Activated naive CD8-positive, alpha-beta T cell treated with anti-CD3 and anti-CD28 coated beads for 36 hours (primary cell): ENCODE data around the gene CHRDL2. TPM values are rescaled to one million over a fixed set of nuclear protein-coding genes. Genes with fewer than 3 reads are reported as not detected.

Experiments
- DNase-seq: peaks from one replicate; pipeline ENCODE4 v3.0.0; 2021
- H3K27ac Mint-ChIP-seq: one replicate; pipeline ENCODE4 v1.8.0; 2022; ENCODE audit warnings: mild to moderate bottlenecking, moderate library complexity, mixed read lengths
- H3K27me3 Mint-ChIP-seq: one replicate; pipeline ENCODE4 v1.8.0; 2022; ENCODE audit warnings: mild to moderate bottlenecking, mixed read lengths
- H3K36me3 Mint-ChIP-seq: one replicate; pipeline ENCODE4 v1.8.0; 2021; ENCODE audit warnings: mild to moderate bottlenecking, mixed read lengths
- H3K4me1 Mint-ChIP-seq: one replicate; pipeline ENCODE4 v1.8.0; 2021; ENCODE audit warnings: mixed read lengths
- H3K4me3 Mint-ChIP-seq: one replicate; pipeline ENCODE4 v1.8.0; 2022; ENCODE audit warnings: mild to moderate bottlenecking, moderate library complexity, mixed read lengths
- H3K9me3 Mint-ChIP-seq: one replicate; pipeline ENCODE4 v1.8.0; 2022; ENCODE audit warnings: mixed read lengths
- total RNA-seq, 2 experiments: library from RNA; stranded (reverse); gene quantifications; one replicate each; pipeline ENCODE4 v1.2.3, GENCODE V29; 2021

Gene CHRDL2
- total RNA-seq, 2 experiments from 2014 or later: not detected

DNA sequence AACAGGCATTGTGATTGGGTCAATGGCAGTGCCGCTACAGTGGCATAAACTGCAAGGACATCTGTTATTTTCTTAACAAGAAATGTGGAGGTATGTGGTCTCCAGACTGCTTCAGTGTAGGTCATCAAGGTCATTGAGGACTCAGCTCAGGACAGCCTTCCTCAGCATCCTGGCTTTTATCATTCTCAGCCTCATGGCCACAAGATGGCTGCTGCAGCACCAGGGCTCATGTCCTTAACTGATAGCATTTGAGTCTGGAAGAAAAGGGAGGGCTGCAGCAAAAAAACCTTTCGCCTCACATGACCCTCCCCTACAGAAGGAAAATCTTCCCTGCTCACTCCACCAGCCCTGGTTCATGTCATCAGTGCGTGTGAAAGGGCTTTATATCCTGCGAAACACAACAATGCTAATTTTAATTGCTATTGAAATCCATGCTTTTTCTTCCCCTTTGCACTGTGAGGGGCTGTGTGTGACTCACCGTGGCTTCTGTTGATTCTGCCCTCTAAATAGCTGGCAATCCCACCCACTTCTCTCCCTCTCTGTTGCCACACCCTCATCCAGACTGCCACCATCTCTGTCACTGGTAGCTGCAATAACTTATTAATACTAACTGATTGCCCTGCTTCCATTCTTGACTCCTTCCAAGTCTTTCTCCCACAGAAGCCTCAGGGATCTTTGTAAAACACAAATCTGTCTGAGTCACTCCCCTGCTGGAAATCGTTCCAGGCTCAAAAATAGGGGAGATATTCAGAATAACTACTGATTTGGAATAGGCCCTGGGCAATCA lies 43.8 kb downstream of the CHRDL2 start:
- no peaks in the 10 kb centered on the region for H3K9me3 Mint-ChIP-seq
- no peak overlapping the region for H3K4me3 Mint-ChIP-seq
- no peaks in the 10 kb centered on the region for H3K4me1 Mint-ChIP-seq
- DNase-seq: no peak
- H3K27me3 Mint-ChIP-seq: peaks cover 24% of the 10 kb centered on the region
- no peaks in the 10 kb centered on the region for H3K36me3 Mint-ChIP-seq
- H3K27ac Mint-ChIP-seq: no peak overlapping the region

DNA sequence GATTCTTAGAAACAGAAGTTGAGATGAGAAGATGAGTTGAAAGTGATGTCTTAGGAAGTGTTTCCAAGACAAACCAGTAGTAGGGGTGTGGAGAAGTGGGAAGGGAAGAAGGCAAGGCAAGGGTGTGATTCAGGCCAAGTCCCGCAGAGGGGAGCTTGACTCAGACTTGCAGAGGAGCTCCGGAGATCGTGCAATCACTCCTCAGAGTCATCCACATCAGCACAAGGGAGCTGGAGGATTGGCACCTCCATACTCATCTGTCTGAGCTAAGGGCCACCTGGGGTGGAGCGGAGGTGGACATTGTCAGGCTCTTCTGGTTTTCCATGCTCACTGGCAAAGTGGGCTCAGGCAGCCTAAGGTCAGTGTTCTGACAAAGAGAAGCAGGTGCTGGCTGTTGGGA lies 44.4 kb downstream of the CHRDL2 start:
- no peak for DNase-seq
- Mint-ChIP-seq H3K36me3 (no peaks in the 10 kb centered on the region), H3K9me3 (no peaks in the 10 kb centered on the region), H3K4me1 (no peaks in the 10 kb centered on the region), H3K27ac (no peak overlapping the region), H3K27me3 (peaks cover 29% of the 10 kb centered on the region), H3K4me3 (no peak overlapping the region)

DNA sequence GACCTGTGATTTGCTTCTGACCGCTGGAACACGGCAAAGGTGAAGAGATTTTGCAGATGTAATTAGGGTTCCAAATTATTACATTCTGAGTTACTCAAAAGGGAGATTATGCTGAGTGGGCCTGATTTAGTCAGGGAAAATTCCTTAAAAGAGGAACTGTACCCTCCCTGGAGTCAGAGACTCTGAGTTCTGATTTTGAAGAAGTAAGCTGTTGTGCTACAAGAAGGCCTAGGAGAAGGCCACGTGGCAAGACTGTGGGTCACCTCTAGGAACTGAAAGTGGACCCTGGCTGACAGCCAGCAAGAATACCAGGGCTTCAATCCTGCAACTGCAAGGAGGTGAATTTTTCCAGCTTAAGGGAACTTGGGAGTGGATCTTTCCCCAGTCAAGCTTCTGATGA lies 45.3 kb downstream of the CHRDL2 start:
- Mint-ChIP-seq H3K9me3 (no peaks in the 10 kb centered on the region), H3K27me3 (peaks cover 32% of the 10 kb centered on the region), H3K36me3 (no peaks in the 10 kb centered on the region), H3K4me3 (no peak overlapping the region), H3K4me1 (no peaks in the 10 kb centered on the region), H3K27ac (no peak overlapping the region)
- no peak for DNase-seq

GRCh38 chr11:74685338-74685737 lies 45.9 kb downstream of the CHRDL2 start:
- Mint-ChIP-seq H3K4me1 (no peaks in the 10 kb centered on the region), H3K27me3 (peaks cover 32% of the 10 kb centered on the region), H3K9me3 (no peaks in the 10 kb centered on the region), H3K27ac (no peak overlapping the region), H3K4me3 (no peak overlapping the region), H3K36me3 (no peaks in the 10 kb centered on the region)
- DNase-seq: no peak

DNA sequence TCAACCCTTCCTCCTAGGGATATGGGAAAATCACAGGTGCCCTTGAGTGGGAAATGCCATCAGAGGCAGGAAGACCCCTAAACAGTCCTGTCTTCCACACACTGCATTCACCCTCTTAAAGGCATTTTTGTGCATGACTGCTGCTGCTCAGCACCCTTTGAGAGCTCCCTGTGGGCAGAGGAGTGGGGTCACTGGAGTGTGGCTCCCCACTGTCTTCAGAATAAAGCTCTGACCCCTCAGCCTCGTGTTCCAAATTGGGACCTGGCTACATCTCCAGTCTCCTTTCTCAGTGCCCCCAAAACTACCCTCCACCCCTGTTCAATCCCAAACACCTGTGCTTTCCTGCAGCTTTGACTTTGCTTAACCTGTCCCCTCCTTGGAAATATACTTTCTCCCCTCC lies 46.6 kb downstream of the CHRDL2 start:
- Mint-ChIP-seq H3K27ac (no peak overlapping the region), H3K27me3 (peaks cover 32% of the 10 kb centered on the region), H3K9me3 (no peaks in the 10 kb centered on the region), H3K4me3 (no peak overlapping the region), H3K4me1 (no peaks in the 10 kb centered on the region), H3K36me3 (no peaks in the 10 kb centered on the region)
- no peak for DNase-seq

GRCh38 chr11:74683941-74684481 lies 47.2 kb downstream of the CHRDL2 start:
- H3K27ac Mint-ChIP-seq: no peak overlapping the region
- H3K9me3 Mint-ChIP-seq: no peaks in the 10 kb centered on the region
- H3K27me3 Mint-ChIP-seq: peaks cover 32% of the 10 kb centered on the region
- H3K4me3 Mint-ChIP-seq: no peak overlapping the region
- H3K4me1 Mint-ChIP-seq: no peaks in the 10 kb centered on the region
- no peaks in the 10 kb centered on the region for H3K36me3 Mint-ChIP-seq
- no peak for DNase-seq

- Mint-ChIP-seq H3K27me3 (peaks cover 32% of the 10 kb centered on the region), H3K4me3 (no peak overlapping the region), H3K27ac (no peak overlapping the region), H3K4me1 (no peaks in the 10 kb centered on the region), H3K9me3 (no peaks in the 10 kb centered on the region), H3K36me3 (no peaks in the 10 kb centered on the region)
- no peak for DNase-seq
Observed at GRCh38 chr11:74683279-74683871, 47.9 kb downstream of the CHRDL2 start.

GRCh38 chr11:74682731-74683278 lies 48.4 kb downstream of the CHRDL2 start:
- Mint-ChIP-seq H3K27ac (no peak overlapping the region), H3K27me3 (peaks cover 32% of the 10 kb centered on the region), H3K4me1 (no peaks in the 10 kb centered on the region), H3K9me3 (no peaks in the 10 kb centered on the region), H3K36me3 (no peaks in the 10 kb centered on the region), H3K4me3 (no peak overlapping the region)
- DNase-seq: no peak

DNA sequence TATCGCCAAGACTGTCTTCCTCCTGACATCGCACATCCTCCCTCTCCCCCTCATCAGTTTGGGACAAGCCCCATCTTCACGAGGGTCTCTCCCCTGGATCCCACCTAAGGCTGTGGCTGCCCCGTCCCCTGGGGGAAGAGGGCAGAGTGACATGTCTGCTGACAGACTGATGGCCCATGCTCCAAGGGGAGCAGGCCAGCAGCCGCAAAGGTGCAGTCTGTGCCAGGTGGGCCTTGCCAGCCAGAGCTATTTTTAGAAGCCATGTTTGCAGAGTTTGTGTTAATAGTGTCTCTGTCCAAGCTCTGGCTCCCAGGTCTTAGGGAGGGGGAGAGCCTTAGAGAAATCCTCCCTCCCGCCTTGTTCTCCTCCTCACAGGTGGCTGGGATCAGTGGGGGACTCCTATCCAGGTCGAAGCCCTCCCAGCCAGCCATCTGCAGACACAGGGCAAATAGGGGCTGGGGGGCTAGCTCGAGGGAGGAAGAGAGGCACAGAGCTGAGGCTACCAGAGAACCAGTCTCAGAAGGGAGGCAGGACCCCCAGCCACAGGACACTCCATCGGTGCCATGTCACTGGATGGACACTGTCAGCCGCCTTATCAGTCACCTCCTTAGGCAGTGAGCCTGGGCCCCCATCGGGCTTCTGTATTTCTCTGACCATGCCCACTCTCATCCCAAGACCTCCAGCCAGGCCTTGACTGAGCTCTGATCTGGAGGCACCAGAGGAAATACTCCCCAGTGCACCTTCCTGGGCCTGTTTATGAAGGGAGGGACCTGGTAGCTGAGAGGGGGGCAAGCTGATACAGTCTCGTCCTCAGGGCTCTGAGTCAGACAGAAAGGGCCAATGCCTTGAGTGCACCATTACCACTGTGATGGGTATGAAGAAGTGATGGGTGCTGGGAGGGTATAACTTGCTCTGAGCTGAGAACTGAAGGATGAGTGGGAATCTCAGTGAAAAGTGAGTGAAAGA lies 49.3 kb downstream of the CHRDL2 start:
- Mint-ChIP-seq H3K4me1 (no peaks in the 10 kb centered on the region), H3K27ac (no peak overlapping the region), H3K36me3 (no peaks in the 10 kb centered on the region), H3K27me3 (peaks cover 32% of the 10 kb centered on the region), H3K4me3 (no peak overlapping the region), H3K9me3 (no peaks in the 10 kb centered on the region)
- DNase-seq: no peak

GRCh38 chr11:74680703-74681531 lies 50.3 kb downstream of the CHRDL2 start:
- Mint-ChIP-seq H3K36me3 (no peaks in the 10 kb centered on the region), H3K9me3 (no peaks in the 10 kb centered on the region), H3K27ac (no peak overlapping the region), H3K27me3 (peaks cover 32% of the 10 kb centered on the region), H3K4me1 (no peaks in the 10 kb centered on the region), H3K4me3 (no peak overlapping the region)
- DNase-seq: no peak

GRCh38 chr11:74680035-74680671 lies 51.1 kb downstream of the CHRDL2 start:
- Mint-ChIP-seq H3K36me3 (no peaks in the 10 kb centered on the region), H3K9me3 (no peaks in the 10 kb centered on the region), H3K4me1 (no peaks in the 10 kb centered on the region), H3K27ac (no peak overlapping the region), H3K27me3 (peaks cover 32% of the 10 kb centered on the region), H3K4me3 (no peak overlapping the region)
- DNase-seq: no peak

DNA sequence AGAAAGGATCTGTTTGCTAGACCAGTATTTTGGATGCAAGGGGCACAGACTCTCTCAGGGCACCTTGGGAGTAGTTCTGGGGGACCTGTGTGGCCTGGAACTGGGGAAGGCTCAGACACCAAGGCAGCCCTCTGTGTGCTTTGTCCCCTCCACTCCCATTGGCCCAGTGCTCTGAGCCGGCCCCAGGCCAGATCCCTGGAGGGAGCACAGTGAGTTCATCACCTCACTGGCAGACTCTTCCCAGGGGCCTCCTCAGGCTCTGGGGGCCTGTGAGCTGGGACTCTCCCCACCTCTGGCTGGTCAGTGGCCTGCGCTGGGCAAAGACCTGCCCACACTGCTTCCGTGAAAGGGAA lies 51.7 kb downstream of the CHRDL2 start:
- Mint-ChIP-seq H3K36me3 (no peaks in the 10 kb centered on the region), H3K9me3 (no peaks in the 10 kb centered on the region), H3K4me3 (no peak overlapping the region), H3K27ac (no peak overlapping the region), H3K27me3 (peaks cover 25% of the 10 kb centered on the region), H3K4me1 (no peaks in the 10 kb centered on the region)
- DNase-seq: no peak

DNA sequence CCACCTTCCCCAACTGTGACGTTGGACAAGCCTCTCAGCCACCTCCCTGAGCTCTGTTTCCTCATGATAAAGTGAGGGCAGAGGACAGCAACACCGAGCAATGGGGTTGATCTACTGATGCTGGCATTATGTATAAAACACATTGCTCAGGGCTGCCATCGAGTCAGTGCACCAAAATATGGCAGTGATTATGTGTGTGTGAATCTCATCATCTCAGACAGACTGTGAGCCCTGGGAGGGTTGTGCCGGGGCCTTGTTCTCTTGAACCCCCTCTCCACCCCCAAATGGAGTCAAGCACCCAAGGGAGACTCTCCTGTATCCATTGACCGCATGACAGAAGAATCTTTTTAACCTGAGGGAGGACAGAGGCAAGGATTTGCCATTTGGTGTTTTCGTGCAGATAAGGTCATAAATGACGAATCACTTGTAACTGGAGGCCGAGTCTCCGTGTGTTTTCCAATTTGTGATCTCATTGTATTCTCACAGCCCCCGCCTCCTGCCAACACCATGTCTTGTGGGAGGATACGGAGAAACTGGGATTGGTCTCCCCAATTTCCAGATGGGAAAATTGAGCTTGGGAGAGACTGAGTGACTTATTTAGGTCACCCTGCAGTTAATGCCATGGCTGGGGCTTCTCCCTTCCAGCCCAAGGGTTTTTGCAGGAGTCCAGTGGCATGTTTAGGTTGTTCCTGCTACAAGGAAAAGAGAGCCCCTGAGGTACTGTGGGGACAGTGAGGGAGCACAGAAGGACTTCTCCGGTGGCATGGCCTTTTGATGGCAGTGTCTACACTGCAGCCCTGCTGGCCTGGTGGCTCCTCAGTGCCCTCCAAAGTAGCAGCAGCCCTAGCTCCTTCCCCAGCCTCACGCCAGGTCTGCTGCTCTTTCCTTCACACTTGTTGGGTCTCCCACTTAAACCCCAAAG lies 52.4 kb downstream of the CHRDL2 start:
- DNase-seq: no peak
- no peak overlapping the region for H3K27ac Mint-ChIP-seq
- no peak overlapping the region for H3K4me3 Mint-ChIP-seq
- no peaks in the 10 kb centered on the region for H3K4me1 Mint-ChIP-seq
- peaks cover 19% of the 10 kb centered on the region for H3K27me3 Mint-ChIP-seq
- H3K9me3 Mint-ChIP-seq: no peaks in the 10 kb centered on the region
- peaks cover under 1% of the 10 kb centered on the region for H3K36me3 Mint-ChIP-seq
